ENCODE results near the gene PSMC3. TPM values are rescaled to one million over a fixed set of nuclear protein-coding genes. Genes with fewer than 3 reads are reported as not detected.

Gene PSMC3
- total RNA-seq, 2 experiments from 2014 or later, result 147 to 167 TPM

DNA sequence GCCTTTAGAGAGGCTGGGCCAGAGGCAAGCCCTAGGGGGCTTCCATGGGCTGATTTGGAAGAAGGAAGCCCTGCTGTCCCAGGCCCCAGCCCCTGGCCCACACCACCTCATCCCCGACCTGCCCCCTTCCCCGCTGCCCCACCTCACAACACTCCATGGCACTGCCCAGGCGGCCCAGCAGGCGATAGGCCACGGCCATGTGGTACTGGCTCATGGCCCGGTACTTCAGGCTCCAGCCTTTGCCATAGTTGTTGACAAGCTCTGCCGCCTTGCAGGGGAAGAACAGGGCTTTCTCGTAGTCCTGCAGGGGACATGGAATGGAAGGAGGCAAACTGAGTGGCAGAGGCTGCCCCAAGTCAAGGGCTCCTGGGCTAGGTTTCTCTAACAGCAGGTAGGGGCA lies 16.3 kb upstream of the PSMC3 start:
- Mint-ChIP-seq H3K36me3 (ENCODE audit: low read depth) (no peaks in the 10 kb centered on the region), H3K9me3 (ENCODE audit: low read depth) (no peaks in the 10 kb centered on the region), H3K27me3 (no peaks in the 10 kb centered on the region), H3K27ac (no peak overlapping the region), H3K4me3 (no peak overlapping the region), H3K4me1 (no peaks in the 10 kb centered on the region)
- ChIA-PET POLR2A (no interaction called here), CTCF (interaction anchor here (0.6 to 1.1 kb wide), 3 partner anchors 11 to 947 kb away, joined by 3 to 5 read pairs (median 4); no protein-coding TSS in a partner anchor)
- DNase-seq (no peak), ATAC-seq (no peak)
- intact Hi-C loops (cut with DNase I, micrococcal nuclease), result no loop called here

GRCh38 chr11:47441421-47441820 lies 15.2 kb upstream of the PSMC3 start:
- no peaks in the 10 kb centered on the region for H3K36me3 Mint-ChIP-seq (ENCODE audit: low read depth)
- H3K27me3 Mint-ChIP-seq, result no peaks in the 10 kb centered on the region
- no peak for ATAC-seq
- H3K9me3 Mint-ChIP-seq (ENCODE audit: low read depth), result no peaks in the 10 kb centered on the region
- CTCF ChIA-PET, result interaction anchor here (1.4 kb wide), 1 partner anchor 67 kb away, joined by 3 read pairs; no protein-coding TSS in a partner anchor
- no peak overlapping the region for H3K27ac Mint-ChIP-seq
- no peak for DNase-seq
- H3K4me1 Mint-ChIP-seq, result no peaks in the 10 kb centered on the region
- H3K4me3 Mint-ChIP-seq, result no peak overlapping the region
- intact Hi-C loops (cut with DNase I, micrococcal nuclease), result no loop called here
- POLR2A ChIA-PET, result no interaction called here

- Mint-ChIP-seq H3K4me3 (no peak overlapping the region), H3K36me3 (ENCODE audit: low read depth) (no peaks in the 10 kb centered on the region), H3K27ac (no peak overlapping the region), H3K4me1 (no peaks in the 10 kb centered on the region), H3K27me3 (no peaks in the 10 kb centered on the region), H3K9me3 (ENCODE audit: low read depth) (no peaks in the 10 kb centered on the region)
- ATAC-seq (no peak), DNase-seq (no peak)
- ChIA-PET POLR2A (no interaction called here), CTCF (interaction anchor here (0.6 kb wide), 1 partner anchor 116 kb away, joined by 3 read pairs; no protein-coding TSS in a partner anchor)
- intact Hi-C loops (cut with DNase I, micrococcal nuclease), result no loop called here
Measured at GRCh38 chr11:47440054-47440476, 13.8 kb upstream of the PSMC3 start.

DNA sequence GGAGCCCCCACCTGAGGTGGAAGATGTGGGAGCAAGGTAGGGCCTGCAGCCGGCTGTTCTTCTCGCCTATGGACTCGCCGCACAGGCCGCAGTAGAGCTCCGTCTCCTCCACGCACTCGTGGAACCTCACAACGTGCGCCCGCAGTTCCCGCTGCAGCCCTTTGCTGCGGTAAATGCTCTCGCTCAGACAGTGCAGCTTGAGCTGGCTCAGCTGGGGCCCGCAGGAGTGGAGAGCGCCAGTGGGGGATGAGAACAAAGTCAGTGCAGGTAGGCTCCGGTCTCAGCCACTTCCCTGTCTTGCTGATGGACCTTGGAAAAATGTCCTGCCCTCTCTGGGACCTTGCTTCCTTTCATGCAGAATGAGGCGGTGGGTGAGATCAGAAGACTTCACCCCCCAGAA lies 12.5 kb upstream of the PSMC3 start:
- no peaks in the 10 kb centered on the region for H3K27me3 Mint-ChIP-seq
- no peaks in the 10 kb centered on the region for H3K4me1 Mint-ChIP-seq
- H3K4me3 Mint-ChIP-seq, result no peak overlapping the region
- ATAC-seq, result no peak
- intact Hi-C loops (cut with DNase I, micrococcal nuclease), result no loop called here
- DNase-seq, result no peak
- ChIA-PET POLR2A (no interaction called here), CTCF (no interaction called here)
- no peaks in the 10 kb centered on the region for H3K9me3 Mint-ChIP-seq (ENCODE audit: low read depth)
- H3K27ac Mint-ChIP-seq, result no peak overlapping the region
- no peaks in the 10 kb centered on the region for H3K36me3 Mint-ChIP-seq (ENCODE audit: low read depth)

- Mint-ChIP-seq H3K4me3 (no peak overlapping the region), H3K4me1 (no peaks in the 10 kb centered on the region), H3K36me3 (ENCODE audit: low read depth) (no peaks in the 10 kb centered on the region), H3K27ac (no peak overlapping the region), H3K9me3 (ENCODE audit: low read depth) (no peaks in the 10 kb centered on the region), H3K27me3 (no peaks in the 10 kb centered on the region)
- intact Hi-C loops (cut with DNase I, micrococcal nuclease), result no loop called here
- POLR2A ChIA-PET, result no interaction called here
- ATAC-seq (no peak), DNase-seq (no peak)
- CTCF ChIA-PET, result interaction anchor here (0.7 kb wide), 1 partner anchor 111 kb away, joined by 3 read pairs; no protein-coding TSS in a partner anchor
Measured at GRCh38 chr11:47437746-47438418, 11.6 kb upstream of the PSMC3 start.

GRCh38 chr11:47437218-47437745 lies 11.0 kb upstream of the PSMC3 start:
- POLR2A ChIA-PET, result no interaction called here
- ATAC-seq (no peak), DNase-seq (no peak)
- Mint-ChIP-seq H3K4me3 (no peak overlapping the region), H3K9me3 (ENCODE audit: low read depth) (no peaks in the 10 kb centered on the region), H3K27ac (no peak overlapping the region), H3K4me1 (no peaks in the 10 kb centered on the region), H3K27me3 (no peaks in the 10 kb centered on the region), H3K36me3 (ENCODE audit: low read depth) (no peaks in the 10 kb centered on the region)
- intact Hi-C loops (cut with DNase I, micrococcal nuclease), result no loop called here
- CTCF ChIA-PET, result interaction anchor here (0.7 kb wide), 1 partner anchor 110 kb away, joined by 3 read pairs; no protein-coding TSS in a partner anchor

- no peaks in the 10 kb centered on the region for H3K9me3 Mint-ChIP-seq (ENCODE audit: low read depth)
- H3K27ac Mint-ChIP-seq, result no peak overlapping the region
- H3K4me3 Mint-ChIP-seq, result no peak overlapping the region
- H3K27me3 Mint-ChIP-seq, result no peaks in the 10 kb centered on the region
- no peaks in the 10 kb centered on the region for H3K4me1 Mint-ChIP-seq
- ChIA-PET CTCF (interaction anchor here (0.7 kb wide), 1 partner anchor 110 kb away, joined by 3 read pairs; no protein-coding TSS in a partner anchor), POLR2A (no interaction called here)
- no peaks in the 10 kb centered on the region for H3K36me3 Mint-ChIP-seq (ENCODE audit: low read depth)
- intact Hi-C loops (cut with DNase I, micrococcal nuclease), result no loop called here
- DNase-seq (no peak), ATAC-seq (no peak)
Measured at GRCh38 chr11:47436726-47437125, 10.5 kb upstream of the PSMC3 start.

GRCh38 chr11:47435687-47436086 lies 9.4 kb upstream of the PSMC3 start:
- intact Hi-C loops (cut with DNase I, micrococcal nuclease), result no loop called here
- ATAC-seq, result no peak
- Mint-ChIP-seq H3K27me3 (no peaks in the 10 kb centered on the region), H3K4me1 (no peaks in the 10 kb centered on the region), H3K36me3 (ENCODE audit: low read depth) (no peaks in the 10 kb centered on the region), H3K4me3 (no peak overlapping the region), H3K27ac (no peak overlapping the region), H3K9me3 (ENCODE audit: low read depth) (no peaks in the 10 kb centered on the region)
- ChIA-PET POLR2A (no interaction called here), CTCF (no interaction called here)
- DNase-seq, result no peak

DNA sequence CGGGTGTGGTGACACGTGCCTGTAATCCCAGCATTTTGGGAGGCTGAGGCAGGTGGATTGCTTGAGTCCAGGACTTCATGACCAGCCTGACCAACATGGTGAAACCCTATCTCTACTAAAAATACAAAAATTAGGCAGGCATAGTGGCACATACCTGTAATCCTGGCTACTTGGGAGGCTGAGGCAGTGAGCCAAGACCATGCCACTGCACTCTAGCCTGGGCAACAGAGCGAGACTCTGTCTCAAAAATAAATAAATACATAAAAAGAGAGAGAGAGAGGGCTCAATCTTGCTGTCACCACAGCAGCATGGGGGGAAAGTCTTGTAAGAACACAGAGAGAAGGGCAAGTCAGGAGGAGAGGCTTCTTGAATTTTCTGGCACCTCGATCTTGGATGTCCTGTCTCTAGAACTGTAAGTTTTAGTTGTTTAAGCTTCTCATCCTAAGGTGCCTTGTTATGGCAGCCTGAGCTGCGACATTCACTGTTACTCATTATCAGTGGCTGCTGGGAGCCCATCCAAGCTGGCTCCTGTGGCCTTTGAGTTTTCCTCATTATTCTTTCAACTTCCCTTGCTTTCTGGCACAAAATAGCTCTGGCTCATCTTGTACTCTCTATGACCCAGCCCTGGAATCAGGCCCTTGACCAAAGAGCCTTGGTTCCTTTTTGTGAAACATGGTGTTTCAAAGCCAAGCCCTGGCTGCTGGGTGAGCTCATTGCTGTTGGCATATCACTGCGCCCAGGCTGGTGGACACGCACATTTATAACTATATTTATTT lies 8.0 kb upstream of the PSMC3 start:
- intact Hi-C loops (cut with DNase I, micrococcal nuclease), result no loop called here
- Mint-ChIP-seq H3K4me3 (no peak overlapping the region), H3K36me3 (ENCODE audit: low read depth) (no peaks in the 10 kb centered on the region), H3K9me3 (ENCODE audit: low read depth) (no peaks in the 10 kb centered on the region), H3K4me1 (no peaks in the 10 kb centered on the region), H3K27me3 (no peaks in the 10 kb centered on the region), H3K27ac (no peak overlapping the region)
- ChIA-PET POLR2A (no interaction called here), CTCF (interaction anchor here (0.6 to 1.3 kb wide), 4 partner anchors 22 to 109 kb away, joined by 3 to 4 read pairs (median 3); no protein-coding TSS in a partner anchor)
- DNase-seq (no peak), ATAC-seq (no peak)

GRCh38 chr11:47433157-47433556 lies 6.9 kb upstream of the PSMC3 start:
- Mint-ChIP-seq H3K27ac (no peak overlapping the region), H3K9me3 (ENCODE audit: low read depth) (no peaks in the 10 kb centered on the region), H3K4me1 (no peaks in the 10 kb centered on the region), H3K36me3 (ENCODE audit: low read depth) (no peaks in the 10 kb centered on the region), H3K27me3 (no peaks in the 10 kb centered on the region), H3K4me3 (no peak overlapping the region)
- POLR2A ChIA-PET, result interaction anchor here (0.7 kb wide), 1 partner anchor 20 kb away, joined by 5 read pairs; no protein-coding TSS in a partner anchor
- ATAC-seq (no peak), DNase-seq (no peak)
- CTCF ChIA-PET, result interaction anchor here (1.1 to 1.2 kb wide), 2 partner anchors 21 to 59 kb away, joined by 4 to 5 read pairs; no protein-coding TSS in a partner anchor
- intact Hi-C loops (cut with DNase I, micrococcal nuclease), result no loop called here

GRCh38 chr11:47431356-47432083 lies 5.3 kb upstream of the PSMC3 start:
- ChIA-PET POLR2A (interaction anchor here (0.6 kb wide), 1 partner anchor 155 kb away, joined by 5 read pairs; no protein-coding TSS in a partner anchor), CTCF (interaction anchor here (0.6 kb wide), 1 partner anchor 18 kb away, joined by 3 read pairs; no protein-coding TSS in a partner anchor)

More at GRCh38 chr11:47431356-47432083, 5.3 kb upstream of the PSMC3 start:
- Mint-ChIP-seq H3K4me3 (no peak overlapping the region), H3K9me3 (ENCODE audit: low read depth) (no peaks in the 10 kb centered on the region), H3K36me3 (ENCODE audit: low read depth) (no peaks in the 10 kb centered on the region), H3K4me1 (peaks cover 6% of the 10 kb centered on the region), H3K27me3 (no peaks in the 10 kb centered on the region), H3K27ac (no peak overlapping the region)
- ATAC-seq (no peak), DNase-seq (no peak)
- intact Hi-C loops (cut with DNase I, micrococcal nuclease), result no loop called here

All from activated CD4-positive, alpha-beta T cell treated with anti-CD3 and anti-CD28 coated beads for 36 hours (primary cell).